Central memory CD8-positive, alpha-beta T cell (primary cell): Measurements from ENCODE around the gene ARHGAP24.
"Not testable (repeated sequence)": the region's sequence is repeated elsewhere in the genome, so short reads cannot be mapped to it uniquely, and the experiment has no call there.

Experiments used
- ATAC-seq: fragments of 150-1000 bp; cut with Tn5 transposase; replicated peaks from 2 replicates; pipeline ENCODE4 v1.10.0; 2022; ENCODE audit warnings: mild to moderate bottlenecking, moderate FRiP score, moderate number of reproducible peaks; ENCODE audit not compliant: poor library complexity, severe bottlenecking; ENCODE audit errors: extremely low read depth
- DNase-seq, 2 donors: peaks; one replicate each; pipeline ENCODE4 v3.0.0; 2021; ENCODE audit warnings: low spot score in 2 of 2
- H3K27ac Mint-ChIP-seq: one replicate; pipeline ENCODE4 v1.8.0; 2022; ENCODE audit warnings: low read depth, mild to moderate bottlenecking, moderate library complexity, mixed read lengths
- H3K27me3 Mint-ChIP-seq: one replicate; pipeline ENCODE4 v1.8.0; 2022; ENCODE audit warnings: mixed read lengths
- H3K36me3 Mint-ChIP-seq: one replicate; pipeline ENCODE4 v1.8.0; 2022; ENCODE audit warnings: mild to moderate bottlenecking, moderate library complexity, mixed read lengths; ENCODE audit not compliant: insufficient read depth
- H3K4me1 Mint-ChIP-seq: one replicate; pipeline ENCODE4 v1.8.0; 2022; ENCODE audit warnings: mixed read lengths
- H3K4me3 Mint-ChIP-seq: one replicate; pipeline ENCODE4 v1.8.0; 2022; ENCODE audit warnings: mild to moderate bottlenecking, moderate library complexity, mixed read lengths
- H3K9me3 Mint-ChIP-seq: one replicate; pipeline ENCODE4 v1.8.0; 2022; ENCODE audit warnings: mixed read lengths

ARHGAP24 gene

DNA sequence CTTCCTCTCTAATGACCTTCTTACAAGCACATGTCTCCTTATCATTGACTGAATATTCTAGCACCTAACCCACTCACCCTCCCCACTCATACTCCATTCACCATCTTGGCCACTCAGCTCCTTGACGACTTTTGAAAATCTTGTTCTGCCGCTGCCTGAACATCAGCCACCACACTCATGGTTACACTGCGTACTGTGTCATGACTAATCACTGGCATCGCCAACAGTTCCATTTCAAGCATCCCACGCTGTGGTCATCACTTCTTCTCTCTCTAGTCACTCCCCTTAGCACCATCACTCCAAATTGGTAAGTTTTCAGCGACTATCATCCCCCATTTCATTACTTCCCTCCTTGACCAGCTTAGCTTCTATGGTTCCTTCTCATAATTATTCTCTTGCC, 532.1 kb downstream of the ARHGAP24 start:
- Mint-ChIP-seq H3K4me3 (no peak overlapping the region), H3K27me3 (no peaks in the 10 kb centered on the region), H3K4me1 (no peaks in the 10 kb centered on the region), H3K36me3 (peaks cover 2% of the 10 kb centered on the region), H3K9me3 (peaks cover 9% of the 10 kb centered on the region), H3K27ac (no peak overlapping the region)
- DNase-seq (no peak), ATAC-seq (no peak)

DNA sequence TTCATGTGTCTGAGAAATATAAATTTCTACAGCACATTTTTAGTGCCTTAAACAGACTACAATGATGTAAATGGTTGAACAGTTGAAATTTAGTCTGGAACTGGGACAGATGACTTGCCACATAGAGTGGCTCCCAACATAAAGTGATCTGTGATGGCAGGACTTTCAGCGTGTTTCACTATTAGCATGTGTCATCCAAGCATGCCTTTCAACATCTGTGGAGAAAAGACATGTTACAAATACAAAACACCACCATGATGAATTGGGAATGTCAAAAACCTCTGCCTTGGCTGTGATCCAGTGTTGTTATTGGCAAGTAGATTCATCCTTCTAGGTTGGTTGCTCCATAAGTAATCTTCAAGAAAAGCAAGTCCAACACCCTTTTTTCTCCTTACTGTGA, 536.2 kb downstream of the ARHGAP24 start:
- DNase-seq (no peak), ATAC-seq (no peak)
- Mint-ChIP-seq H3K4me3 (no peak overlapping the region), H3K4me1 (no peaks in the 10 kb centered on the region), H3K27me3 (no peaks in the 10 kb centered on the region), H3K36me3 (no peaks in the 10 kb centered on the region), H3K9me3 (no peaks in the 10 kb centered on the region), H3K27ac (no peak overlapping the region)

DNA sequence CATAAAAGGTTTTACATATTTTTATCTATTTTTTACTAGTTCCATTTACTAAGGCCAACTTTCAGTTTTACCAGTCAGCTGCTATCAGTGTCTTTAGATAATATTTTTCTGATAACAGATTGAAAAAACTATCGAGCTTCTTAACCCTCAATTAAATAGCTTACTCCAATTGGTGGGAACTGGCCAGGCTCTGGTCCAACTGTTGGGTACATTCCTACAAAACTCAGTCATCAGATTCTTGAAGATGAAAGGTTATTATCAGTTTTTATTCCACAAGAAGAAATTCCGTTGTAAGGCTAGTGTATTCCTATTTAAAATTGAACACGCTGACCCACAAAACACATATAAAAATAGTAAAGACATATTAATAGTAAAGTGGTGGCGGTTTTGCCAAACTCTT, 538.7 kb downstream of the ARHGAP24 start:
- ATAC-seq: no peak
- no peak for DNase-seq
- Mint-ChIP-seq H3K36me3 (no peaks in the 10 kb centered on the region), H3K27me3 (no peaks in the 10 kb centered on the region), H3K4me1 (no peaks in the 10 kb centered on the region), H3K9me3 (no peaks in the 10 kb centered on the region), H3K4me3 (no peak overlapping the region), H3K27ac (no peak overlapping the region)

DNA sequence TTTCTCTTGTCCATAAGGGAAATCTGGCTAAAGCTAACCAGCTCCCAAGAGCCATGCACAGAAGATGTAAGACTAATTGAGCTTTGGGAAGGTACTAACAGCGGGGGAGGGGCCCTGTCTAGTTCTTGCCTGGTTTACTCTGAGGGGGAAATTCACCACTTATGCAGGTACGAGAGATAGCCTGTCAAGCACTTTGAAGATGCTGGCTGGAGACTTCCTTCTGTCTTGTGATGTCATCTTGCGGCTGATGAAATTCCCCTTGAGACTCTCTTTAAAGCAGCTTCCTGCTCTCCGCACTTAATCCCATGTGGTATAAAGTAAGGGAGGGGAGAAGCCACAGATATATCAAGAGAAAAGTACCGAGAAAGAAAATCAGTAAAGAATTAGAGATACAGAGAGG, 539.6 kb downstream of the ARHGAP24 start:
- Mint-ChIP-seq H3K4me1 (no peaks in the 10 kb centered on the region), H3K27ac (no peak overlapping the region), H3K36me3 (no peaks in the 10 kb centered on the region), H3K27me3 (no peaks in the 10 kb centered on the region), H3K9me3 (peaks cover 2% of the 10 kb centered on the region), H3K4me3 (no peak overlapping the region)
- ATAC-seq: no peak
- DNase-seq: no peak

DNA sequence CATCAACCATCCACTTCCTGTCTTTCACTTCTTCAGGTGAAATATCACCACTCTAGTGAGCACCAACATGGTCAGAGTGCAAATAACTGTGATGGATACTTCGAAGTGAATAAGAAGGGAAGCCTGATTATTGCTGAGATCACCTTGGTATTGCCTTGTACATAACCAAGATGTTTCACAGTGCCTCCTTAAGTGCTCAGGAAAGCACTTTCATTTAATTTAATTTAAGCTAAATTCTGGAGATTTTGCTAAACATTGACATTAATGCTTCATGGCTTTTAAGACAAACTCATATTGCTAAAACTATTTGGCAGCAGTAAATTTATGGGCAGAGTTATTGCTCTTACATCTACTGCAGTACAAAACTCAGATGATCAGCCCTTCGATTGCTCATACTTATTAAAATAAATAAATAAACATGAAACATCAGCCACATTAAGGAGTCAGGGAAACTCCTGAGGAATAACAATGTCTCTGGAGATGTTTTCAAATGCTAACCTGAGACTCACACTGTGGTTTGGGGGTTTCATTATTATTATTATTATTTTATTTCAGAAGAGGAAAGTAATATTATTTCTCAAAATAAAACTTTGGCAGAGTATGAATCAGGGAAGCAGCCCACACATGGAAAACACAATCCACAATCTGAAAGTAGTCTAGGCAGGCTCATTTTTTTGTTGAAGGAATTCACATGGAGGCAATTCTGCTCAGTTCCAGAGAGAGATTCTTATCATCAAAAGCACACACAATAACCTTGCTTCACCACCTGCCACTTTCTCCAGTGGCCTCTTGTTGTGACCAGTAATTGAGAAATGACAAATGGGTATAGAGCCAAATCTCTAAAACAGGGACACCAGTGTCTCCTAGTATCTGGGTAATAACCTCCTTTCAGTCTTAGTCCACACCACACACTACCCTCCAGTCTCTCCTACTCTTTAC, 540.7 kb downstream of the ARHGAP24 start:
- peaks cover 8% of the 10 kb centered on the region for H3K9me3 Mint-ChIP-seq
- no peak for DNase-seq
- H3K36me3 Mint-ChIP-seq: no peaks in the 10 kb centered on the region
- H3K4me3 Mint-ChIP-seq: no peak overlapping the region
- H3K4me1 Mint-ChIP-seq: no peaks in the 10 kb centered on the region
- H3K27me3 Mint-ChIP-seq: no peaks in the 10 kb centered on the region
- no peak for ATAC-seq
- no peak overlapping the region for H3K27ac Mint-ChIP-seq

DNA sequence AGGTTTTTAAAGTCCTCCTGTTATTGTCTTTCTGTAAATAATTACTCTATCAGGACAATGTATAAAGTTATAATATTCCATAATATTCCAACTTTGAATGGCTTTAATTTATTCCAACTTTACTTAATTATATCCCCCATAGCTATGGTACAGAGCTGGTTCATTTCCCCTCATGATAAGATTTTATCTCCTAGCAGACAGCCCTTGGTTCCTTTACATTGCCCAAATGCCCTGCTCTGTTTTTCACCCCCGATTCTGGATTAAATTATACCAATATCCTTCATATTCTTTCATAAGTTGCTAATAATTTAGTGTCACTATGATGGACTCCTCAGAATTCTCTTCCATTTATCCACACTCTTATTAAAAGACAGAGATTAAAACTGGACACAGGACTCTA, 544.4 kb downstream of the ARHGAP24 start:
- ATAC-seq (no peak), DNase-seq (no peak)
- Mint-ChIP-seq H3K36me3 (no peaks in the 10 kb centered on the region), H3K27ac (no peak overlapping the region), H3K4me3 (no peak overlapping the region), H3K27me3 (no peaks in the 10 kb centered on the region), H3K4me1 (no peaks in the 10 kb centered on the region), H3K9me3 (peaks cover 15% of the 10 kb centered on the region)

DNA sequence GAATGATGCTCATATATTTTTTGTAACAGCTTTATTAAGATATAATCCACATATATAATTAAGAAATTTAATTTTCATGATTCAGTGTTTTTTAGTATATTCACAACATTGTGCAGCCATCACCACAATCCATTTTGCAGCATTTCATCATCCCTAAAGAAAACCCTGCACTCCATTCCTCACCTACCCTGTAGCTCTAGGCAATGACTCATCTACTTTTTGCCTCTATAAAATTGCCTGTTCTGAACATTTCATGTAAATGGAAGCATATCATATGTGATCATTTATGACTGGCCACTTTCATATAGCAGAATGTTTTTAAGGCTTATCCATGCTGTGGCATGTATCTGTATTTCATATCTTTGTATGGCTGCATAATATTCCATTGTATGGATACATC, 545.0 kb downstream of the ARHGAP24 start:
- Mint-ChIP-seq H3K27ac (no peak overlapping the region), H3K36me3 (no peaks in the 10 kb centered on the region), H3K4me1 (no peaks in the 10 kb centered on the region), H3K27me3 (no peaks in the 10 kb centered on the region), H3K9me3 (peaks cover 15% of the 10 kb centered on the region), H3K4me3 (no peak overlapping the region)
- DNase-seq: no peak
- ATAC-seq: no peak

DNA sequence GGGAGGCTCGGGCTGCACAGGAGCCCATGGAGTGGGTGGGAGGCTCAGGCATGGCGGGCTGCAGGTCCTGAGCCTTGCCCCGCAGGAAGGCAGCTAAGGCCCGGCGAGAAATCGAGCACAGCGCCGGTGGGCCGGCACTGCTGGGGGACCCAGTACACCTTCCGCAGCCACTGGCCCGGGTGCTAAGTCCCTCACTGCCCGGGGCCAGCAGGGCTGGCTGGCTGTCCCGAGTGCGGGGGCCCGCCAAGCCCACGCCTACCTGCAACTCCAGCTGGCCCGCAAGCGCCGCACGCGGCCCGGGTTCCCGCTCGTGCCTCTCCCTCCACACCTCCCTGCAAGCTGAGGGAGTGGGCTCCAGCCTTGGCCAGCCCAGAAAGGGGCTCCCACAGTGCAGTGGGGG, 546.7 kb downstream of the ARHGAP24 start:
- H3K4me1 Mint-ChIP-seq, H3K27ac Mint-ChIP-seq, ATAC-seq, H3K27me3 Mint-ChIP-seq, H3K4me3 Mint-ChIP-seq, H3K36me3 Mint-ChIP-seq, DNase-seq: not testable (repeated sequence)
- peaks cover 15% of the 10 kb centered on the region for H3K9me3 Mint-ChIP-seq

DNA sequence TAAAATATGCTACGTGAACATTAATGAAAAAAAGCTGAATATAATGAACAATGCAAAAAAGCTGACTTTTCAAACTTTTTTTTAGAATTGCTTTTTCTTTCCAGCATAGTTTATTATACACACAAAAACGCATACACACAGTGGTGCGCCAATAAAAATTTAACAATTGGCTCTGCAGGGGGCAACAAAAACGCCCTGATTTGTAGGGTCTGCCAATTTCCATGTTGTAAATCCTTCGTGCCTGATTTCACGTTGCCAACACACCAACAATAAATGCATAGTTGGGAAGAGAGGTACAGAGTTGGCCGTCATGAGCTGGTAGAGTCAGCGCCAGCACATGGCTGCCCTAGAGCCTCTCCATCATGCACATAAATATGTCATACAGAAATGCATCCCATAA, 551.8 kb downstream of the ARHGAP24 start:
- Mint-ChIP-seq H3K27ac (no peak overlapping the region), H3K27me3 (no peaks in the 10 kb centered on the region), H3K36me3 (no peaks in the 10 kb centered on the region), H3K4me1 (no peaks in the 10 kb centered on the region), H3K9me3 (peaks cover 7% of the 10 kb centered on the region), H3K4me3 (no peak overlapping the region)
- DNase-seq (no peak), ATAC-seq (no peak)

DNA sequence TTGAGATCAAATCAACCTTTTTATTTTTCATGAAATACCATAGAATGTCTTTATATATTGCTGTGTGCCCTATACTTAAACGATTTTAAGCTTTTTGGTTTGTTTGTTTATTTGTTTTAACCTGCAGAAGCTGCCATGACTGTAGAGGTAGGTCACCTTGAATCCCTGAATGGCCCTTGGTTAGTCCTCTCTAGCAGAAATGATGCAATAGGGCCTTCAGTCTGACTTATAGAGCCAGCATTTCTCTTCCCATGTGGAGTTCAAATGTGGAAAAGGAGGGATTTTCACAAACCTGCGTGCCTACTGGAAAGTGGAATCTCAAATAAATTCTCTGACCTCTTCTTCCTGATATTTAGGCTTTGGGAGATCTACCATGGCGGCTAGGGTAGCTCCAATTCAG, 557.0 kb downstream of the ARHGAP24 start:
- Mint-ChIP-seq H3K36me3 (no peaks in the 10 kb centered on the region), H3K9me3 (no peaks in the 10 kb centered on the region), H3K4me1 (no peaks in the 10 kb centered on the region), H3K4me3 (no peak overlapping the region), H3K27me3 (no peaks in the 10 kb centered on the region), H3K27ac (no peak overlapping the region)
- no peak for DNase-seq
- no peak for ATAC-seq

DNA sequence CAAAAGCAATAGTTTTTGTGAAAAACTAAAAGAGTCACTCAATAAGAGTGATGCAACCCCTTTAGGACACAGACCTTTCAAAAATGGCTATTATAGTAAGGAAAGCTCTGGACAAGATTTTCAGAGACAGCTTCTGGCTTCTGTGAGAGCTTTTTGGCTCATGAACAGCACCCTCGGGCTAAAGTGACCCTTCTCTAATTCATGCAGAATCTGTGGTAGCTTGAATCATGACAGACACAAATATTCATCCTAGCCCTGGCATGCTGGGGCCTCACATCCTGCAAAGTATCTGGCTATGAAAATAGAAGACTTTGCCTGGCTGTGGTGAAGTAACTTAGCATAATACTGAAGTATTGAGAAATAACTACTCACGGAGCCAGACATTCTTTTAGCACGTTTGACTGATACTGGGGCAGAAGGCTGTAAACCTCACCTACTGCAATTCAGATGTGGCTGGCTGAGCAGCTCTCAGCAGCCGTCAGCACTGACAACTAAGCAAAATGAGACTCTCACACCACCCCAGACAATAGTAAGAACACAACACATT, 557.6 kb downstream of the ARHGAP24 start:
- Mint-ChIP-seq H3K27me3 (no peaks in the 10 kb centered on the region), H3K4me3 (no peak overlapping the region), H3K4me1 (no peaks in the 10 kb centered on the region), H3K9me3 (no peaks in the 10 kb centered on the region), H3K27ac (no peak overlapping the region), H3K36me3 (no peaks in the 10 kb centered on the region)
- ATAC-seq (no peak), DNase-seq (no peak)

DNA sequence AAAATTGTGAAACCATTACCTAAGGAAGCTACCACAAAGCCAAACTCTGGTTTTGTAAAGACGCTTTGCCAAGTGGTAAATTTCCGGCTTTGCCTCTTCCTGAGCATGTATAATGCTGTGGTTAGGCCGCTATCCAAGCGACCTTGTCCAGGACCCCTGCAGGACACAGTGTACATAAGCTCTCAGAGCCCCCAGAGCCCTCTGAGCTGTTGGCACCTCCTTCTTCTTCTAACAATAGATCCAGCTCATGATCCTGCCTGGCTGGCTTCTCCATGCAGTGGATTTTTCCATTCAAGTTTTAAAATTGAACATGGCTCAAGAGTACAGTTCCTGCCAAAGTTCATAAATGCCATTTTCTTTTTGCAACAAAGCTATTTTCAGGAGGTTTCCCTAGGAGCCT, 558.2 kb downstream of the ARHGAP24 start:
- ATAC-seq (no peak), DNase-seq (no peak)
- Mint-ChIP-seq H3K4me1 (no peaks in the 10 kb centered on the region), H3K4me3 (no peak overlapping the region), H3K36me3 (no peaks in the 10 kb centered on the region), H3K9me3 (no peaks in the 10 kb centered on the region), H3K27ac (no peak overlapping the region), H3K27me3 (no peaks in the 10 kb centered on the region)

DNA sequence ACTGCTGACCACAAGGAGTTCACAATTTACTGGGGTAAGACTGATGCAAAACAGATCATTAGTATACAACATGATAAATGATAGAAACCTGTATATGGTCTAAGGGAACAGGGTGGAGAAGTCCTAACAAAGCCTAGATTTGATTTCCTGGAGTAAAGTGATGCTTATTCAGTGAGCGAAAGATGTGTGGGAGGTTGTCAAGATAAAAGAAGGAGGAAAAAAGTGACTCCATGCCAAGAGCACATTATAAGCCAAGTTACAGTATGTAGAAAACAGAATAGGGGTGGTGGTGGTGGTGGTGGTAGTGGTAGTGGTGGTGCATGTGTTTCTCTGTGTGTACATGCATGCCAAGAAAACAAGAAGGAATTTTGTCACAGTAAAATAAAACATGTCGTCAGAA, 559.7 kb downstream of the ARHGAP24 start:
- H3K4me3 Mint-ChIP-seq: no peak overlapping the region
- no peaks in the 10 kb centered on the region for H3K9me3 Mint-ChIP-seq
- H3K36me3 Mint-ChIP-seq: no peaks in the 10 kb centered on the region
- no peak overlapping the region for H3K27ac Mint-ChIP-seq
- H3K4me1 Mint-ChIP-seq: no peaks in the 10 kb centered on the region
- no peak for ATAC-seq
- DNase-seq: no peak
- H3K27me3 Mint-ChIP-seq: no peaks in the 10 kb centered on the region
